Coronary artery (tissue), 2 donors: ENCODE measurements around the gene NDUFS3.
"Not testable (repeated sequence)": the region's sequence is repeated elsewhere in the genome, so short reads cannot be mapped to it uniquely, and the experiment has no call there.

Experiments used
- DNase-seq: peaks from one replicate; pipeline ENCODE4 v3.0.0-alpha.2; 2017; ENCODE audit warnings: low spot score
- H3K27ac ChIP-seq, 2 donors: fragments of 200-600 bp; sonication (generic); one replicate each; pipeline ENCODE4 v1.5.1; 2016 to 2019
- H3K4me3 ChIP-seq: fragments of 200-600 bp; sonication (generic); 2 replicates; pipeline ENCODE4 v1.5.1; 2016; ENCODE audit warnings: mild to moderate bottlenecking, moderate library complexity
- TF ChIP-seq, protein P1 (sequence below): fragments of 200-600 bp; sonication (generic); IDR thresholded peaks from one replicate; pipeline ENCODE4 v1.5.1; 2019; ENCODE audit warnings: antibody characterized with exemption

NDUFS3 gene

GRCh38 chr11:47536915-47537314, 42.0 kb upstream of the NDUFS3 start:
- no peak for DNase-seq
- Histone ChIP-seq H3K27ac (no peak overlapping the region), H3K4me3 (no peak overlapping the region)
- TF ChIP-seq, protein P1, sequence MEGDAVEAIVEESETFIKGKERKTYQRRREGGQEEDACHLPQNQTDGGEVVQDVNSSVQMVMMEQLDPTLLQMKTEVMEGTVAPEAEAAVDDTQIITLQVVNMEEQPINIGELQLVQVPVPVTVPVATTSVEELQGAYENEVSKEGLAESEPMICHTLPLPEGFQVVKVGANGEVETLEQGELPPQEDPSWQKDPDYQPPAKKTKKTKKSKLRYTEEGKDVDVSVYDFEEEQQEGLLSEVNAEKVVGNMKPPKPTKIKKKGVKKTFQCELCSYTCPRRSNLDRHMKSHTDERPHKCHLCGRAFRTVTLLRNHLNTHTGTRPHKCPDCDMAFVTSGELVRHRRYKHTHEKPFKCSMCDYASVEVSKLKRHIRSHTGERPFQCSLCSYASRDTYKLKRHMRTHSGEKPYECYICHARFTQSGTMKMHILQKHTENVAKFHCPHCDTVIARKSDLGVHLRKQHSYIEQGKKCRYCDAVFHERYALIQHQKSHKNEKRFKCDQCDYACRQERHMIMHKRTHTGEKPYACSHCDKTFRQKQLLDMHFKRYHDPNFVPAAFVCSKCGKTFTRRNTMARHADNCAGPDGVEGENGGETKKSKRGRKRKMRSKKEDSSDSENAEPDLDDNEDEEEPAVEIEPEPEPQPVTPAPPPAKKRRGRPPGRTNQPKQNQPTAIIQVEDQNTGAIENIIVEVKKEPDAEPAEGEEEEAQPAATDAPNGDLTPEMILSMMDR, result no peak

DNA sequence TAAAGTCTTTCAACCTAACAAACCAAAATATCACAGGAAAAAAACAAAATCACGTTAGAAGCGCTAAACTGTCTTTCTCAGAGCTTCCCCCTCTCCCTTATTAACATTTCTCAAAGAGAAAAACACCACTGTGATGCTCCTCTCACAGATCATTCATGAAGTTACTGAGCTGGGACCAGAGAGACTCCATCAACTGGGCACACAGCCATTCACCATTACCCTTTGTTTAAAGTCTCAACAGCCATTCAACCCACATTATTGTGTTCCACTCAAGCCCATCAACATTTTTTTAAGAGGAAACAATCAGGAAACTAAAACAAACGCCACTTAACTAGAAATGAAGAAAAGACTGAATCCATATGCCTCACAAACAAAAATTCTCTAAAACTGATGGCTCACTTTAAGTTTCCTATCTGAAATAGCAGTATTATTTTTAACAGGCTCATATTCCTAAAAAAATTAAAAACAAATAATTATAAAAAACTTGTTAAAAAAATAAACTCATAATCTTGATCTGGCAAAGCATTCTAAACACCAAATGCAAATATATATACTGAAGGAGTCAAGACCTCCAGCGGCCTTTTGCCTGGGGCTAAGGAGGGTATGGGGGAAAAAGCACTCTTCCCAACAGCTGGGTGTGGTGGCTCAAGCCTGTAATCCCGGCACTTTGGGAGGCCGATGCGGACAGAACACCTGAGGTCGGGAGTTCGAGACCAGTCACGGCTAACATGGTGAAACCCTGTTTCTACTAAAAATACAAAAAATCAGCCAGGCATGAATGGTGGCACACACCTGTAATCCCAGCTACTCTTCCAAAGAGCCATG, 39.9 kb upstream of the NDUFS3 start:
- Histone ChIP-seq H3K27ac (no peak overlapping the region), H3K4me3 (no peak overlapping the region)
- no peak for DNase-seq
- TF ChIP-seq, protein P1, result no peak

- TF ChIP-seq, protein P1, result no peak
- H3K4me3 ChIP-seq, result no peak overlapping the region
- no peak for DNase-seq
- H3K27ac ChIP-seq, result no peak overlapping the region
Observed at GRCh38 chr11:47539681-47540039, 39.2 kb upstream of the NDUFS3 start.

- TF ChIP-seq, protein P1, result no peak
- Histone ChIP-seq H3K4me3 (no peak overlapping the region), H3K27ac (no peak overlapping the region)
- no peak for DNase-seq
Observed at GRCh38 chr11:47541070-47541469, 37.8 kb upstream of the NDUFS3 start.

- TF ChIP-seq, protein P1, result no peak
- DNase-seq, result no peak
- no peak overlapping the region for H3K27ac ChIP-seq
- H3K4me3 ChIP-seq, result no peak overlapping the region
Observed at GRCh38 chr11:47545298-47545697, 33.6 kb upstream of the NDUFS3 start.

DNA sequence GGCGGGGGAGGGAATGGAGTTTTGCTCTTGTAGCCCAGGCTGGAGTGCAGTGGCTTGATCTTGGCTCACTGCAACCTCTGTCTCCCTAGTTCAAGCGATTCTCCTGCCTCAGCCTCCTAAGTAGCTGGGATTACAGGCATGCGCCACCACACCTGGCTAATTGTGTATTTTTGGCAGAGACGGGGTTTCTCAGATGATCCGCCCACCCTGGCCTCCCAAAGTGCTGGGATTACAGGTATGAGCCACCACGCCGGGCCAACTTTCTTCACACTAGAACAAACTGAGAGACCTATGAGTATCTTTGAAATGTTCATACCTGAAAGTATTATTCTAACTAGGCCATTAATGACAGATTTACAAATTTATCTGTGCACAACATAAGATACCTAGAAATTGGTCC, 32.6 kb upstream of the NDUFS3 start:
- DNase-seq, H3K4me3 ChIP-seq, H3K27ac ChIP-seq: not testable (repeated sequence)

GRCh38 chr11:47550288-47551047, 28.4 kb upstream of the NDUFS3 start:
- H3K4me3 ChIP-seq, result no peak overlapping the region
- no peak for DNase-seq
- TF ChIP-seq, protein P1, result no peak
- H3K27ac ChIP-seq, result peak overlapping the region in 1 of 2 donors; percentile 94
